ENCODE data around the gene GCLM.

Gene GCLM

GRCh38 chr1:93842750-93843500 is 66.3 kb downstream of the GCLM start:
- no peak overlapping the region for H3K4me3 ChIP-seq (replicated peaks; ENCODE audit: low read depth, low read length)
- no peak for TF ChIP-seq CTCF (IDR thresholded peaks at IDR 0.05; ENCODE audit: low read depth, low read length, missing control alignments)
- DNase-seq (ENCODE audit: extremely low read depth, low read depth), result no peak

- TF ChIP-seq CTCF (IDR thresholded peaks at IDR 0.05; ENCODE audit: low read depth, low read length, missing control alignments), result no peak
- no peak for DNase-seq (ENCODE audit: extremely low read depth, low read depth)
- H3K4me3 ChIP-seq (replicated peaks; ENCODE audit: low read depth, low read length), result no peak overlapping the region
Measured at GRCh38 chr1:93841771-93842170, 67.5 kb downstream of the GCLM start.

GRCh38 chr1:93840956-93841482 is 68.2 kb downstream of the GCLM start:
- no peak for TF ChIP-seq CTCF (IDR thresholded peaks at IDR 0.05; ENCODE audit: low read depth, low read length, missing control alignments)
- no peak overlapping the region for H3K4me3 ChIP-seq (replicated peaks; ENCODE audit: low read depth, low read length)

GRCh38 chr1:93839753-93840152 is 69.5 kb downstream of the GCLM start:
- H3K4me3 ChIP-seq (replicated peaks; ENCODE audit: low read depth, low read length), result no peak overlapping the region
- DNase-seq (ENCODE audit: extremely low read depth, low read depth), result no peak
- TF ChIP-seq CTCF (IDR thresholded peaks at IDR 0.05; ENCODE audit: low read depth, low read length, missing control alignments), result no peak

More at GRCh38 chr1:93840956-93841482, 68.2 kb downstream of the GCLM start:
- DNase-seq (ENCODE audit: extremely low read depth, low read depth), result no peak

GRCh38 chr1:93839307-93839706 is 69.9 kb downstream of the GCLM start:
- H3K4me3 ChIP-seq (replicated peaks; ENCODE audit: low read depth, low read length), result no peak overlapping the region
- DNase-seq (ENCODE audit: extremely low read depth, low read depth), result no peak
- TF ChIP-seq CTCF (IDR thresholded peaks at IDR 0.05; ENCODE audit: low read depth, low read length, missing control alignments), result no peak

- TF ChIP-seq CTCF (IDR thresholded peaks at IDR 0.05; ENCODE audit: low read depth, low read length, missing control alignments), result no peak
- DNase-seq (ENCODE audit: extremely low read depth, low read depth), result no peak
- H3K4me3 ChIP-seq (replicated peaks; ENCODE audit: low read depth, low read length), result no peak overlapping the region
Measured at GRCh38 chr1:93837961-93838360, 71.3 kb downstream of the GCLM start.

Data from HFF-Myc (cell line).